CD4-positive, alpha-beta T cell treated with Interleukin-15 for 1 hour (primary cell): ENCODE data around the gene BOK.
"Not testable (repeated sequence)": the region's sequence is repeated elsewhere in the genome, so short reads cannot be mapped to it uniquely, and the experiment has no call there.

ENCODE experiments used
- DNase-seq: peaks from one replicate; pipeline ENCODE4 v3.0.0-alpha.2; 2020

BOK gene

GRCh38 chr2:241574911-241575623, 16.5 kb downstream of the BOK start:
- DNase-seq = no peak

GRCh38 chr2:241575624-241576292, 17.2 kb downstream of the BOK start:
- no peak for DNase-seq

- no peak for DNase-seq
Observed at GRCh38 chr2:241576293-241576654, 17.7 kb downstream of the BOK start.

GRCh38 chr2:241577413-241578122, 19.0 kb downstream of the BOK start:
- DNase-seq = no peak

GRCh38 chr2:241579281-241579680, 20.7 kb downstream of the BOK start:
- no peak for DNase-seq

- DNase-seq = no peak
Observed at GRCh38 chr2:241582328-241582727, 23.8 kb downstream of the BOK start.

- DNase-seq = no peak
Observed at GRCh38 chr2:241582806-241583205, 24.3 kb downstream of the BOK start.

GRCh38 chr2:241584436-241584835, 25.9 kb downstream of the BOK start:
- DNase-seq = no peak

- DNase-seq = no peak
Observed at GRCh38 chr2:241586564-241587264, 28.2 kb downstream of the BOK start.

GRCh38 chr2:241589863-241590262, 31.3 kb downstream of the BOK start:
- not testable (repeated sequence) for DNase-seq

GRCh38 chr2:241590496-241591455, 32.2 kb downstream of the BOK start:
- not testable (repeated sequence) for DNase-seq

GRCh38 chr2:241592126-241592845, 33.7 kb downstream of the BOK start:
- no peak for DNase-seq

GRCh38 chr2:241593271-241593670, 34.7 kb downstream of the BOK start:
- no peak for DNase-seq

GRCh38 chr2:241595600-241596140, 37.1 kb downstream of the BOK start:
- DNase-seq = no peak

- DNase-seq = no peak
Observed at GRCh38 chr2:241597561-241597960, 39.0 kb downstream of the BOK start.

GRCh38 chr2:241598061-241598460, 39.5 kb downstream of the BOK start:
- no peak for DNase-seq

GRCh38 chr2:241598487-241598886, 39.9 kb downstream of the BOK start:
- no peak for DNase-seq

- no peak for DNase-seq
Observed at GRCh38 chr2:241599615-241600014, 41.1 kb downstream of the BOK start.

- DNase-seq = no peak
Observed at GRCh38 chr2:241601841-241602240, 43.3 kb downstream of the BOK start.

- DNase-seq = no peak
Observed at GRCh38 chr2:241602720-241603119, 44.2 kb downstream of the BOK start.

GRCh38 chr2:241603686-241604085, 45.1 kb downstream of the BOK start:
- DNase-seq = no peak
